Trophoblast cell (in vitro differentiated cells and primary cell): ENCODE data around the gene NTN4.

ENCODE experiments used
- DNase-seq, 2 donors: peaks; one replicate each; pipeline ENCODE4 v3.0.0-alpha.2; 2016
- H2AFZ ChIP-seq: 2 replicates; pipeline ENCODE4 v1.6.1; 2013; ENCODE audit warnings: low read length, moderate library complexity, mild to moderate bottlenecking; ENCODE audit not compliant: insufficient read depth, poor library complexity
- H2AK5ac ChIP-seq: 2 replicates; pipeline ENCODE4 v1.6.1; 2013; ENCODE audit warnings: mild to moderate bottlenecking, low read length
- H2BK120ac ChIP-seq: 2 replicates; pipeline ENCODE4 v1.6.1; 2013; ENCODE audit warnings: low read length, mild to moderate bottlenecking, moderate library complexity; ENCODE audit not compliant: insufficient read depth, poor library complexity
- H2BK12ac ChIP-seq: 2 replicates; pipeline ENCODE4 v1.6.1; 2013; ENCODE audit warnings: mild to moderate bottlenecking, low read length, moderate library complexity
- H2BK5ac ChIP-seq: 2 replicates; pipeline ENCODE4 v1.6.1; 2013; ENCODE audit warnings: low read length, low read depth, moderate library complexity, mild to moderate bottlenecking; ENCODE audit not compliant: poor library complexity
- H3K14ac ChIP-seq: 2 replicates; pipeline ENCODE4 v1.6.1; 2013; ENCODE audit warnings: mild to moderate bottlenecking, low read length
- H3K18ac ChIP-seq: 2 replicates; pipeline ENCODE4 v1.6.1; 2013; ENCODE audit warnings: mild to moderate bottlenecking, low read length
- H3K23ac ChIP-seq: 2 replicates; pipeline ENCODE4 v1.6.1; 2013; ENCODE audit warnings: low read length
- H3K27ac ChIP-seq: 2 replicates; pipeline ENCODE4 v1.5.1; 2013; ENCODE audit warnings: low read depth, mild to moderate bottlenecking, inconsistent platforms, low read length, moderate library complexity
- H3K27me3 ChIP-seq: 2 replicates; pipeline ENCODE4 v1.6.1; 2013; ENCODE audit warnings: inconsistent platforms, mild to moderate bottlenecking, low read length, moderate library complexity; ENCODE audit not compliant: insufficient read depth
- H3K36me3 ChIP-seq, 2 experiments: 1 replicate in 1 of 2; 2 replicates in 1 of 2; pipeline ENCODE4 v1.6.1; 2013; ENCODE audit warnings: low read length in 2 of 2, mild to moderate bottlenecking in 2 of 2, moderate library complexity in 1 of 2; ENCODE audit not compliant: insufficient read depth in 2 of 2, control insufficient read depth in 1 of 2
- H3K4ac ChIP-seq: 2 replicates; pipeline ENCODE4 v1.6.1; 2013; ENCODE audit warnings: low read depth, mild to moderate bottlenecking, low read length, moderate library complexity
- H3K4me1 ChIP-seq, 2 experiments: 1 replicate in 1 of 2; 2 replicates in 1 of 2; pipeline ENCODE4 v1.6.1; 2013; ENCODE audit warnings: low read length in 2 of 2, mild to moderate bottlenecking in 2 of 2, moderate library complexity in 1 of 2; ENCODE audit not compliant: insufficient read depth in 2 of 2, control insufficient read depth in 1 of 2
- H3K4me2 ChIP-seq: 2 replicates; pipeline ENCODE4 v1.6.1; 2013; ENCODE audit warnings: inconsistent platforms, mild to moderate bottlenecking, low read length, moderate library complexity
- H3K4me3 ChIP-seq: 2 replicates; pipeline ENCODE4 v1.5.1; 2013; ENCODE audit warnings: mild to moderate bottlenecking, low read depth, low read length, inconsistent platforms
- H3K79me1 ChIP-seq: one replicate; pipeline ENCODE4 v1.6.1; 2013; ENCODE audit warnings: low read length
- H3K79me2 ChIP-seq: 2 replicates; pipeline ENCODE4 v1.6.1; 2013; ENCODE audit warnings: low read length, mild to moderate bottlenecking; ENCODE audit not compliant: control insufficient read depth, insufficient read depth, poor library complexity
- H3K9ac ChIP-seq: 2 replicates; pipeline ENCODE4 v1.6.1; 2013; ENCODE audit warnings: mild to moderate bottlenecking, low read length
- H3K9me3 ChIP-seq: 2 replicates; pipeline ENCODE4 v1.6.1; 2013; ENCODE audit warnings: low read depth, mild to moderate bottlenecking, control low read depth, inconsistent platforms, low read length; ENCODE audit not compliant: insufficient read depth
- H4K12ac ChIP-seq: 2 replicates; pipeline ENCODE4 v1.6.1; 2013; ENCODE audit warnings: low read depth, mild to moderate bottlenecking, low read length, moderate library complexity
- H4K8ac ChIP-seq: 2 replicates; pipeline ENCODE4 v1.6.1; 2013; ENCODE audit warnings: low read depth, mild to moderate bottlenecking, low read length, moderate library complexity
- H4K91ac ChIP-seq: one replicate; pipeline ENCODE4 v1.6.1; 2013; ENCODE audit warnings: low read depth, mild to moderate bottlenecking, low read length, moderate library complexity
- WGBS: extraction: QIAGEN DNeasy Blood & Tissue Kit; methylation state at CpG from one replicate; pipeline ENCODE4 v1.1.7; 2013; ENCODE audit warnings: missing lambda C conversion rate; ENCODE audit not compliant: insufficient read length, insufficient coverage; ENCODE audit errors: extremely low coverage; 5-methylcytosine and 5-hydroxymethylcytosine counted together

Gene NTN4

GRCh38 chr12:95674631-95675030 is 115.9 kb downstream of the NTN4 start:
- no peaks in the 10 kb centered on the region for H3K4me1 ChIP-seq
- H3K36me3 ChIP-seq, result no peaks in the 10 kb centered on the region
- H2AFZ ChIP-seq, result no peak overlapping the region
- H2AK5ac ChIP-seq, result no peak overlapping the region
- no peak overlapping the region for H3K9ac ChIP-seq
- no peak overlapping the region for H4K12ac ChIP-seq
- H3K14ac ChIP-seq, result no peak overlapping the region
- no peak overlapping the region for H4K91ac ChIP-seq
- peaks cover 2% of the 10 kb centered on the region for H3K9me3 ChIP-seq
- H2BK120ac ChIP-seq, result no peak overlapping the region
- no peak overlapping the region for H3K4me2 ChIP-seq
- no peak overlapping the region for H3K18ac ChIP-seq
- no peak overlapping the region for H3K27ac ChIP-seq
- no peak for DNase-seq
- no peak overlapping the region for H3K23ac ChIP-seq
- no peak overlapping the region for H4K8ac ChIP-seq
- no peak overlapping the region for H2BK12ac ChIP-seq
- H3K79me2 ChIP-seq, result no peaks in the 10 kb centered on the region
- H3K4ac ChIP-seq, result no peak overlapping the region
- H3K79me1 ChIP-seq, result no peaks in the 10 kb centered on the region
- no peak overlapping the region for H3K4me3 ChIP-seq
- H3K27me3 ChIP-seq, result no peaks in the 10 kb centered on the region
- H2BK5ac ChIP-seq, result no peak overlapping the region
- whole genome bisulfite sequencing, result no CpG with 5 or more reads among the region's 1 CpG

- Histone ChIP-seq H2BK120ac (no peak overlapping the region), H3K4me2 (no peak overlapping the region), H3K4me1 (no peaks in the 10 kb centered on the region), H2AK5ac (no peak overlapping the region), H4K8ac (no peak overlapping the region), H3K9ac (no peak overlapping the region), H2BK12ac (no peak overlapping the region), H3K18ac (no peak overlapping the region), H3K9me3 (peaks cover 2% of the 10 kb centered on the region), H3K23ac (no peak overlapping the region), H3K27me3 (no peaks in the 10 kb centered on the region), H3K36me3 (no peaks in the 10 kb centered on the region), H2BK5ac (no peak overlapping the region), H3K4ac (no peak overlapping the region), H3K27ac (no peak overlapping the region), H3K79me1 (no peaks in the 10 kb centered on the region), H3K4me3 (no peak overlapping the region), H4K12ac (no peak overlapping the region), H3K14ac (no peak overlapping the region), H2AFZ (no peak overlapping the region), H3K79me2 (no peaks in the 10 kb centered on the region), H4K91ac (no peak overlapping the region)
- no peak for DNase-seq
Observed at GRCh38 chr12:95674163-95674562, 116.4 kb downstream of the NTN4 start.

GRCh38 chr12:95673576-95673975 is 117.0 kb downstream of the NTN4 start:
- Histone ChIP-seq H3K18ac (no peak overlapping the region), H3K79me2 (no peaks in the 10 kb centered on the region), H2BK12ac (no peak overlapping the region), H2BK120ac (no peak overlapping the region), H3K27me3 (no peaks in the 10 kb centered on the region), H3K23ac (no peak overlapping the region), H3K9ac (no peak overlapping the region), H3K4me3 (no peak overlapping the region), H3K36me3 (no peaks in the 10 kb centered on the region), H3K27ac (no peak overlapping the region), H2BK5ac (no peak overlapping the region), H2AFZ (no peak overlapping the region), H3K4me2 (no peak overlapping the region), H3K9me3 (peaks cover 2% of the 10 kb centered on the region), H4K8ac (no peak overlapping the region), H3K4ac (no peak overlapping the region), H3K4me1 (no peaks in the 10 kb centered on the region), H4K91ac (no peak overlapping the region), H3K14ac (no peak overlapping the region), H4K12ac (no peak overlapping the region), H2AK5ac (no peak overlapping the region), H3K79me1 (no peaks in the 10 kb centered on the region)
- no CpG with 5 or more reads among the region's 2 CpGs for WGBS
- DNase-seq, result no peak

- DNase-seq, result no peak
- Histone ChIP-seq H3K14ac (no peak overlapping the region), H2BK12ac (no peak overlapping the region), H2BK120ac (no peak overlapping the region), H3K4me3 (no peak overlapping the region), H3K27ac (no peak overlapping the region), H2BK5ac (no peak overlapping the region), H4K8ac (no peak overlapping the region), H3K36me3 (no peaks in the 10 kb centered on the region), H3K4me2 (no peak overlapping the region), H4K91ac (no peak overlapping the region), H3K79me1 (no peaks in the 10 kb centered on the region), H3K4ac (no peak overlapping the region), H3K27me3 (no peaks in the 10 kb centered on the region), H2AK5ac (no peak overlapping the region), H3K79me2 (no peaks in the 10 kb centered on the region), H3K9ac (no peak overlapping the region), H3K23ac (no peak overlapping the region), H3K4me1 (no peaks in the 10 kb centered on the region), H3K18ac (no peak overlapping the region), H3K9me3 (peaks cover 2% of the 10 kb centered on the region), H2AFZ (no peak overlapping the region), H4K12ac (no peak overlapping the region)
- no CpG with 5 or more reads among the region's 21 CpGs for WGBS
Observed at GRCh38 chr12:95672166-95672565, 118.4 kb downstream of the NTN4 start.
